ENCODE results near the gene DIAPH3.

DNA sequence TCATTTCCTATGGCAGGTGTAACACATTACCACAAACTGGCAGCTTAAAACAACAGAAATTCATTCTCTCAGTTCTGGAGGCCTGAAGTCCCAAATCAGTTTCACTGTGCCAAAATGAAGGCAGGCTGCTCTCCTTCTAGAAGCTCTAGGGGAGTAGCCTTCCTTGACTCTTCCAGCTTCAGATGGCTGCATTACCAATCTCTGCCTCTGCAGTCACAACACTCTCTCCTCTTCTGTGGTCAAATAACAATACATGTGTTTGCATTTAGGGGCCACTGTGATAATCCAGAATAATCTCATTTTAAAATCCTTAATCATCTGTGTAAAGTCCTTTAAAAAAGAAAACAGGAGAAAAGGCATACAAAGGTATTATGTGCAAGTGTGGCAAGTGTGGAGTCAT lies 7.8 kb downstream of the DIAPH3 start:
- TF ChIP-seq, protein P1, sequence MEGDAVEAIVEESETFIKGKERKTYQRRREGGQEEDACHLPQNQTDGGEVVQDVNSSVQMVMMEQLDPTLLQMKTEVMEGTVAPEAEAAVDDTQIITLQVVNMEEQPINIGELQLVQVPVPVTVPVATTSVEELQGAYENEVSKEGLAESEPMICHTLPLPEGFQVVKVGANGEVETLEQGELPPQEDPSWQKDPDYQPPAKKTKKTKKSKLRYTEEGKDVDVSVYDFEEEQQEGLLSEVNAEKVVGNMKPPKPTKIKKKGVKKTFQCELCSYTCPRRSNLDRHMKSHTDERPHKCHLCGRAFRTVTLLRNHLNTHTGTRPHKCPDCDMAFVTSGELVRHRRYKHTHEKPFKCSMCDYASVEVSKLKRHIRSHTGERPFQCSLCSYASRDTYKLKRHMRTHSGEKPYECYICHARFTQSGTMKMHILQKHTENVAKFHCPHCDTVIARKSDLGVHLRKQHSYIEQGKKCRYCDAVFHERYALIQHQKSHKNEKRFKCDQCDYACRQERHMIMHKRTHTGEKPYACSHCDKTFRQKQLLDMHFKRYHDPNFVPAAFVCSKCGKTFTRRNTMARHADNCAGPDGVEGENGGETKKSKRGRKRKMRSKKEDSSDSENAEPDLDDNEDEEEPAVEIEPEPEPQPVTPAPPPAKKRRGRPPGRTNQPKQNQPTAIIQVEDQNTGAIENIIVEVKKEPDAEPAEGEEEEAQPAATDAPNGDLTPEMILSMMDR (conservative IDR thresholded peaks at IDR 0.05): no peak
- TF ChIP-seq ZFX (IDR thresholded peaks at IDR 0.05): no peak

All from C4-2B (cell line).